Neural cell (in vitro differentiated cells): ENCODE data around the gene KPNA4. TPM values are rescaled to one million over a fixed set of nuclear protein-coding genes. Genes with fewer than 3 reads are reported as not detected.

ENCODE experiments used
- H2AFZ ChIP-seq: fragments of 200-600, 300-800 bp; sonication (generic), shearing (Covaris generic); 2 replicates; pipeline ENCODE4 v1.6.0; 2014; ENCODE audit warnings: low read depth, mild to moderate bottlenecking, antibody characterized with exemption, low read length, moderate library complexity
- H3F3A ChIP-seq: fragments of 200-600 bp; shearing (Covaris generic); 2 replicates; pipeline ENCODE4 v1.6.1; 2016; ENCODE audit warnings: mild to moderate bottlenecking, moderate library complexity, mixed read lengths, antibody characterized with exemption, low read length; ENCODE audit not compliant: insufficient read depth, poor library complexity, severe bottlenecking
- H3K27ac ChIP-seq: fragments of 200-600, 300-800 bp; sonication (generic), shearing (Covaris generic); 2 replicates; pipeline ENCODE4 v1.5.1; 2014; ENCODE audit warnings: mild to moderate bottlenecking, low read length, moderate library complexity
- H3K27me3 ChIP-seq: fragments of 300-800, 200-600 bp; sonication (generic), shearing (Covaris generic); 2 replicates; pipeline ENCODE4 v1.6.0; 2014; ENCODE audit warnings: mild to moderate bottlenecking, low read depth, low read length, moderate library complexity; ENCODE audit not compliant: insufficient read depth
- H3K36me3 ChIP-seq: fragments of 300-800, 200-600 bp; sonication (generic), shearing (Covaris generic); 2 replicates; pipeline ENCODE4 v1.5.1; 2014; ENCODE audit warnings: mild to moderate bottlenecking, antibody characterized with exemption, low read length, moderate library complexity; ENCODE audit not compliant: insufficient read depth
- H3K4me2 ChIP-seq: fragments of 300-800, 200-600 bp; sonication (generic), shearing (Covaris generic); 2 replicates; pipeline ENCODE4 v1.6.0; 2014; ENCODE audit warnings: mild to moderate bottlenecking, low read length
- H3K4me3 ChIP-seq: fragments of 300-800, 200-600 bp; sonication (generic), shearing (Covaris generic); 2 replicates; pipeline ENCODE4 v1.5.1; 2014; ENCODE audit warnings: mild to moderate bottlenecking, low read length, moderate library complexity
- H3K79me2 ChIP-seq: fragments of 200-600 bp; shearing (Covaris generic); replicated peaks from 2 replicates; pipeline ENCODE4 v1.6.0; 2014; ENCODE audit warnings: mild to moderate bottlenecking, low read length, moderate library complexity; ENCODE audit not compliant: insufficient read depth
- H3K9ac ChIP-seq: fragments of 300-800, 200-600 bp; sonication (generic), shearing (Covaris generic); 2 replicates; pipeline ENCODE4 v1.6.1; 2016; ENCODE audit warnings: mild to moderate bottlenecking, low read length, mixed read lengths
- H3K9me2 ChIP-seq: fragments of 200-600 bp; shearing (Covaris generic); 2 replicates; pipeline ENCODE4 v1.6.1; 2016; ENCODE audit warnings: mild to moderate bottlenecking, low read length, mixed read lengths; ENCODE audit not compliant: insufficient read depth
- H3K9me3 ChIP-seq: fragments of 200-600, 300-800 bp; sonication (generic), shearing (Covaris generic); 2 replicates; pipeline ENCODE4 v1.6.1; 2016; ENCODE audit warnings: mild to moderate bottlenecking, mixed run types, low read length, moderate library complexity, mixed read lengths
- H4K20me1 ChIP-seq: fragments of 200-600 bp; shearing (Covaris generic); 2 replicates; pipeline ENCODE4 v1.6.1; 2016; ENCODE audit warnings: mild to moderate bottlenecking, mixed run types; ENCODE audit not compliant: insufficient read depth
- EP300 ChIP-seq: fragments of 450-650 bp; conservative IDR thresholded peaks from 2 replicates; pipeline ENCODE4 v1.6.1; 2014; ENCODE audit warnings: antibody characterized with exemption, mild to moderate bottlenecking, moderate library complexity; ENCODE audit not compliant: poor library complexity, severe bottlenecking
- EZH2 ChIP-seq: fragments of 200-600, 300-800 bp; shearing (Covaris generic), sonication (generic); IDR thresholded peaks from 2 replicates; pipeline ENCODE4 v1.6.1; 2014; ENCODE audit warnings: antibody characterized with exemption, low read length, borderline replicate concordance, mild to moderate bottlenecking; ENCODE audit not compliant: insufficient read depth, poor library complexity, severe bottlenecking
- RAD21 ChIP-seq: fragments of 450-650 bp; conservative IDR thresholded peaks from 2 replicates; pipeline ENCODE4 v1.6.1; 2014; ENCODE audit warnings: antibody characterized with exemption, mild to moderate bottlenecking, moderate library complexity
- SMC3 ChIP-seq: fragments of 450-650 bp; conservative IDR thresholded peaks from 2 replicates; pipeline ENCODE4 v1.6.1; 2014; ENCODE audit warnings: antibody characterized with exemption, mild to moderate bottlenecking, moderate library complexity; ENCODE audit not compliant: poor library complexity
- TAF1 ChIP-seq: IDR thresholded peaks from 2 replicates; pipeline ENCODE4 v1.6.1; 2012; ENCODE audit warnings: low read depth
- polyA plus RNA-seq: library from polyadenylated mRNA; depleted of rRNA; stranded (reverse); fragments of >200 nt; gene quantifications from 2 replicates; pipeline ENCODE4 v1.2.3, GENCODE V29; 2014
- TF ChIP-seq, protein P1 (sequence below): IDR thresholded peaks from 2 replicates; pipeline ENCODE4 v1.6.1; 2012; ENCODE audit warnings: borderline replicate concordance
- TF ChIP-seq, protein P2 (sequence below): fragments of 450-650 bp; IDR thresholded peaks from 2 replicates; pipeline ENCODE4 v1.5.1; 2014; ENCODE audit warnings: antibody characterized with exemption, mild to moderate bottlenecking, moderate library complexity; ENCODE audit not compliant: poor library complexity, severe bottlenecking

KPNA4 gene
- polyA plus RNA-seq, 1 donor from 2014 or later = 23.1 TPM

DNA sequence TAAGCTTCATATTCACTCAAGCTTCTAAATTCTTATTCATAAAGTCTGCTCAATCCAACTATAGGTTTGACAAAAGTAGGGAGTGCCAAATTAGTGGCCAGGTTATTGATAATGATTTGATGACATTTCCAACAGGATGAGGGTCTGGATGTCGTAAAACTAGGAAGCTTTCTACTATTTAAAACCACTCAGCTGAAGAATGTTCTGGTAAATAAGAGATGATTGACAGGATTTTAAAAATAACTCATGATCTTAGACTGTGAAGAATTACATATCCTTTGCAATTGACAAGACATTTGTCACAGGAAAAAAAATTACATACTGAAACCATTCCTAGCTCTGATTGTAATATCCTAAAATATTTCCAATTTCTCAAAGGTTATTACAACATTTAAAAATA lies 100.4 kb downstream of the KPNA4 start:
- Histone ChIP-seq H3F3A (no peaks in the 10 kb centered on the region), H3K27me3 (no peaks in the 10 kb centered on the region), H2AFZ (no peak overlapping the region), H3K9me3 (no peaks in the 10 kb centered on the region), H3K36me3 (no peaks in the 10 kb centered on the region), H3K4me2 (no peak overlapping the region), H3K79me2 (no peaks in the 10 kb centered on the region), H4K20me1 (no peaks in the 10 kb centered on the region), H3K4me3 (peak overlapping the region; percentile 14), H3K9me2 (no peaks in the 10 kb centered on the region), H3K27ac (peak overlapping the region; percentile 59), H3K9ac (no peak overlapping the region)
- TF ChIP-seq, protein P1, sequence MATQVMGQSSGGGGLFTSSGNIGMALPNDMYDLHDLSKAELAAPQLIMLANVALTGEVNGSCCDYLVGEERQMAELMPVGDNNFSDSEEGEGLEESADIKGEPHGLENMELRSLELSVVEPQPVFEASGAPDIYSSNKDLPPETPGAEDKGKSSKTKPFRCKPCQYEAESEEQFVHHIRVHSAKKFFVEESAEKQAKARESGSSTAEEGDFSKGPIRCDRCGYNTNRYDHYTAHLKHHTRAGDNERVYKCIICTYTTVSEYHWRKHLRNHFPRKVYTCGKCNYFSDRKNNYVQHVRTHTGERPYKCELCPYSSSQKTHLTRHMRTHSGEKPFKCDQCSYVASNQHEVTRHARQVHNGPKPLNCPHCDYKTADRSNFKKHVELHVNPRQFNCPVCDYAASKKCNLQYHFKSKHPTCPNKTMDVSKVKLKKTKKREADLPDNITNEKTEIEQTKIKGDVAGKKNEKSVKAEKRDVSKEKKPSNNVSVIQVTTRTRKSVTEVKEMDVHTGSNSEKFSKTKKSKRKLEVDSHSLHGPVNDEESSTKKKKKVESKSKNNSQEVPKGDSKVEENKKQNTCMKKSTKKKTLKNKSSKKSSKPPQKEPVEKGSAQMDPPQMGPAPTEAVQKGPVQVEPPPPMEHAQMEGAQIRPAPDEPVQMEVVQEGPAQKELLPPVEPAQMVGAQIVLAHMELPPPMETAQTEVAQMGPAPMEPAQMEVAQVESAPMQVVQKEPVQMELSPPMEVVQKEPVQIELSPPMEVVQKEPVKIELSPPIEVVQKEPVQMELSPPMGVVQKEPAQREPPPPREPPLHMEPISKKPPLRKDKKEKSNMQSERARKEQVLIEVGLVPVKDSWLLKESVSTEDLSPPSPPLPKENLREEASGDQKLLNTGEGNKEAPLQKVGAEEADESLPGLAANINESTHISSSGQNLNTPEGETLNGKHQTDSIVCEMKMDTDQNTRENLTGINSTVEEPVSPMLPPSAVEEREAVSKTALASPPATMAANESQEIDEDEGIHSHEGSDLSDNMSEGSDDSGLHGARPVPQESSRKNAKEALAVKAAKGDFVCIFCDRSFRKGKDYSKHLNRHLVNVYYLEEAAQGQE = no peak
- TF ChIP-seq EP300 = peak; percentile 37

DNA sequence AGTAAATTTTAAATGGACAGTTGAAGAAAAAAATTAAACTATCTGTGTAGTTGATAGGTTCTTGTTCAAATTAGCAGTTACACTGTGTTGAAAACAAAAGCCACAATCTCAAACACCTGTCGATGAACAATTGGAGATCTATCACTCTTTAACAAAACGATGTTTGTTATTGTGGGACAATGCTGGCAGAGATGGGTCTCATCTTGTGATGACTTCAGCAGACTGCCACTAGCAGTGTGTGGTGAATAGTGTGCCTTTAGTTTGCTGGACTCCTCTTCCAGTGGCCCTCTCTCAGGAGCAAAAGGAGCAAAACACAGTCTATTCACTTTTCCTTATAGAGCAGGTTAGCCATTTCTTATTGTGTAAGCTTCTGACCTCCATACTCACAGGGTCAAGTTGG lies 101.0 kb downstream of the KPNA4 start:
- Histone ChIP-seq H3K9ac (no peak overlapping the region), H3K27ac (peak overlapping the region; percentile 59), H3K79me2 (no peaks in the 10 kb centered on the region)

More for the DNA sequence above, 101.0 kb downstream of the KPNA4 start:
- Histone ChIP-seq H3K9me2 (no peaks in the 10 kb centered on the region), H4K20me1 (no peaks in the 10 kb centered on the region), H3K27me3 (no peaks in the 10 kb centered on the region), H3K36me3 (no peaks in the 10 kb centered on the region), H3K4me2 (no peak overlapping the region), H2AFZ (no peak overlapping the region), H3K9me3 (no peaks in the 10 kb centered on the region), H3K4me3 (peak overlapping the region; percentile 14), H3F3A (no peaks in the 10 kb centered on the region)
- TF ChIP-seq RAD21 (no peak), EZH2 (no peak), TAF1 (no peak), SMC3 (no peak)
- TF ChIP-seq, protein P1 = no peak
- TF ChIP-seq, protein P2, sequence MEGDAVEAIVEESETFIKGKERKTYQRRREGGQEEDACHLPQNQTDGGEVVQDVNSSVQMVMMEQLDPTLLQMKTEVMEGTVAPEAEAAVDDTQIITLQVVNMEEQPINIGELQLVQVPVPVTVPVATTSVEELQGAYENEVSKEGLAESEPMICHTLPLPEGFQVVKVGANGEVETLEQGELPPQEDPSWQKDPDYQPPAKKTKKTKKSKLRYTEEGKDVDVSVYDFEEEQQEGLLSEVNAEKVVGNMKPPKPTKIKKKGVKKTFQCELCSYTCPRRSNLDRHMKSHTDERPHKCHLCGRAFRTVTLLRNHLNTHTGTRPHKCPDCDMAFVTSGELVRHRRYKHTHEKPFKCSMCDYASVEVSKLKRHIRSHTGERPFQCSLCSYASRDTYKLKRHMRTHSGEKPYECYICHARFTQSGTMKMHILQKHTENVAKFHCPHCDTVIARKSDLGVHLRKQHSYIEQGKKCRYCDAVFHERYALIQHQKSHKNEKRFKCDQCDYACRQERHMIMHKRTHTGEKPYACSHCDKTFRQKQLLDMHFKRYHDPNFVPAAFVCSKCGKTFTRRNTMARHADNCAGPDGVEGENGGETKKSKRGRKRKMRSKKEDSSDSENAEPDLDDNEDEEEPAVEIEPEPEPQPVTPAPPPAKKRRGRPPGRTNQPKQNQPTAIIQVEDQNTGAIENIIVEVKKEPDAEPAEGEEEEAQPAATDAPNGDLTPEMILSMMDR = no peak
